8988T (cell line): ENCODE data around the gene SMAD6.
"Not testable (repeated sequence)": the region's sequence is repeated elsewhere in the genome, so short reads cannot be mapped to it uniquely, and the experiment has no call there.

ENCODE experiments used
- DNase-seq: peaks from one replicate; pipeline ENCODE4 v3.0.0; 2011

Gene SMAD6

DNA sequence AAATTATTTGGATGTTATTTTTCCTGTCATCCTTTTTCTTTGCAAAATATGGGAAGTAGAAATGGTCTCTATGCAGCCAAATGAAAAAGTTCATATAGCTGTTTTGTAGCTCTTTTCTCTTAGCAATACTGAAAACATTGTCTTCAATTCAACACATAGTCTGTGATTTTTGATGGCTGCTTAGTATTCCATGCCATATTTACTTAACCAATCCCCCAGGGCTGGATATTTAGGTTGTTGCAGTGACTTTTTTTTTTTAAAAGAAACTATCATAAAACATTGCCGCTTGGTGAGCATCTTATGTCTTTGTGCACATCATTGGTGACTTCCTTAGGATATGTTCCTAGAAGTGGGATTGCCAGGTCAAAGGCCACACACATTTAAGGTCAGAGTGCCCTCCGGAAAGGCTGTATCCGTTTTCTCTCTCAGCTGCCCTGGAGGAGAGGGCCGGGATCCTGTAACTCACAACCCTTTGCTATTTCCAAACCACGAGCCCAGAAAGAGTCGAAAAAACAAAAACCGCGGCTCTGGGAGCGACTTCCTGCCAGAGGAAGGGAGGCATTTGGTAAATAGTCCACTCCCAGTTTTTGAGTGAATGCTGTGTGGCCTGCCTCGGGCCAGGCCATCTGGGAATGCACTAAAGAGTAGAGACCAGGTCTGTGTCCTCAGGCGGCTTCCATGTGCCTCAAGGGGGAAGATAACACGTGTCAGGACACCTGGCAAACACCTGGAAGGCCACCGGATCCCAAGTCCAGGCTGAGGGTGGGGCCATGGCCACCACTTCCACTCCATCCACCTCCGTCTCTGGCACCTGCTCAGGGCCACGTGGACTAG, 41.9 kb downstream of the SMAD6 start:
- DNase-seq, result no peak

DNA sequence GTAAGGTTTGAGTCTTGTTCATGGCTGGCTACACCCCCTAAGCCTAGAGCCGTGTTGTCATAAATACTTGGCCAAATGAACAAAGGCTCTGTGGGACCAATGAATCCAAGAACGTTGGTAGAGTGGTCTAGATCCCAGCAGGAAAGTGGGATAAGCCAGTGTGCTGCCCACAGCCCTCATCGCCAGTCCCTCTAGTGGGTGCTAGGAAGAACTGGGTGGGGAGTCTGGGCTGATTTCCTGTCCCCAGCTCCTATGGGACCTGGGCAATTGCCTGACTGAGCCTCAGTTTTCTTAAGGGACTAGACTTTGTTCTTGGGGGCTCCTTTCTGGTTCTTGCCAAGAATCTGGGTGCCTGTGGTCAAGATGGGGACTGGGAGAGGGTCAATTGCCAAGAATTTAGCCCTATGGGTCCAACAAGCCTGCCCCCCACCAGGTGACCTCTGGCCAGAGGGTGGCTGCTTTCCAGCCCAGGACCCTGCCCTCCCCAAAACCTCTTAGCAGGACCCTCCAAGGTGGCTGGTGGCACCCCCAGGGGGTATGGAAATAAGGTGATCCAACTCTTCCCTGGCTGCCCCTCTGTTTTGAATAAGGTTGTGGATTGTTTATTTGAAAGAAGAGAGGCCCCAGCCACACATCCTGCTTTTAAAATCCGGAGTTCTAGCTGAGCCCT, 42.7 kb downstream of the SMAD6 start:
- no peak for DNase-seq

DNA sequence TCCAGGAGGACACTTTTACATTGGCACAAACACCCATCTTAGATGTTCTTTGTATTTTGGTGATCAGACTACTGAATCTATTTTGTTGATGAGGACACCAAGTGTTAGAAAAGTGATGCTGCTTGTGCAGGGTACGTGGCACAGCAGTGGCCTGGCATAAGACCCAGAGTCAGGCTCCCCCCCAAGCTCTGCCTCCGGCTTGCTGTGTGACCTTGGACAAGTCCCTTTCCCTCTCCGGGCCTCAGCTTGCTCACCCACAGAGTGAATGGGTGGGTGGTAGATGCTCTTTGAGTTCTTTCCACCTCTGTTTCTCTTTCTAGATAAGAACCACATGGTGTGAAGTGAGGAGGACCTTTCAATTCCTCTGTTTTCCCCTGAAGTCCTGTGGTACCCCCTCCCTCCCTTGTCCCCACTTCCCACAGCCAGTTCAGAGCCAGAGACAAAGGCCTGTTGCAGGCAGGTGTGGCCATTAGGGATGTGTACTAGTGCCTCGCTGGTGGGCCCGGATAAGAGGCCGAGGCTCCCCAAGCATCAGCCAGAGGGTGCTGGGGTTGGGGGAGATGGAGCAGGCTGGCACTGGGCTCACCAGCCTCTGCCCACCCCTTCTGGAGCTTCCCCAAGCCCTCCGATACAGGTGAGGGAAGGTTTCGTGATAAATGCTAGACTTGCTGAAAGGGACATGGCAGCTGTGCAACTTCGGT, 43.6 kb downstream of the SMAD6 start:
- DNase-seq, result no peak

DNA sequence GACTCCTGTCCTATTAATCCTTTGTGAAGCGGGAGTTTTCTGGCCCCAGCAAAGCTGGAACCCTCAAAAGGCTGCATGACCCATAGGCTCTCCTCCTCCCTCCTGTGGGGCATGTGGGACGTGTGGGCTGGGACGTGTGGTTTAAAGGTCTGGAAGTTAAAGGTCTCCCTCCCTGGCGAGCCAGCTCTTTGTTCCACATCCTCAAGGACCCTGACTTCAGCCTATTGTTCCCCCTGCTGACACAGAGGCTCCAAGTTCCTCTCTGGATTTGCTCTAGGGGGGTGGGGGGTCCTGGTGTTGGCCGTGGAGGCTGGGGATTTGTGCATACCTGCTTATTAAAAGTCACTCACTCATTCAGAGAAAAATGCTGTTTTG, 44.2 kb downstream of the SMAD6 start:
- no peak for DNase-seq

DNA sequence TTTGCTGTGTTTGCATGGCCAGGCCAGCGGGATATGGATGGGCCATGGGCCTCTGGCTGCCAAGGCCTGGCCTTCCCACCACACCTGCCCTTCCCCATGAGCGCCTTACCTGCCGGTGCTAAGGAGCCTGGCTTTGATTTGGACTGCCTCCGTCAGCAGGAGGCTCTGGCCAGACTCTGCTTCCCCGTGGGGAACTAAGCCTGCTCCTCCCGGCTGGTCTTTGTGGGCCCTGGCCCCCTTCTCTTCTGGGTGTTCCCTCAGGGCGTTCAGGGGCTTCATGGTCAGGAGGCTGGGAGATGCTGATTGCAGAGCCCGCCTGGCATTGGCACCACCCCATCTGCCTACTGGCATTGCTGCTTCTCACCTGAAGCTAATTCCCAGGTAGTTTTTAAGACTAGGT, 45.2 kb downstream of the SMAD6 start:
- no peak for DNase-seq

DNA sequence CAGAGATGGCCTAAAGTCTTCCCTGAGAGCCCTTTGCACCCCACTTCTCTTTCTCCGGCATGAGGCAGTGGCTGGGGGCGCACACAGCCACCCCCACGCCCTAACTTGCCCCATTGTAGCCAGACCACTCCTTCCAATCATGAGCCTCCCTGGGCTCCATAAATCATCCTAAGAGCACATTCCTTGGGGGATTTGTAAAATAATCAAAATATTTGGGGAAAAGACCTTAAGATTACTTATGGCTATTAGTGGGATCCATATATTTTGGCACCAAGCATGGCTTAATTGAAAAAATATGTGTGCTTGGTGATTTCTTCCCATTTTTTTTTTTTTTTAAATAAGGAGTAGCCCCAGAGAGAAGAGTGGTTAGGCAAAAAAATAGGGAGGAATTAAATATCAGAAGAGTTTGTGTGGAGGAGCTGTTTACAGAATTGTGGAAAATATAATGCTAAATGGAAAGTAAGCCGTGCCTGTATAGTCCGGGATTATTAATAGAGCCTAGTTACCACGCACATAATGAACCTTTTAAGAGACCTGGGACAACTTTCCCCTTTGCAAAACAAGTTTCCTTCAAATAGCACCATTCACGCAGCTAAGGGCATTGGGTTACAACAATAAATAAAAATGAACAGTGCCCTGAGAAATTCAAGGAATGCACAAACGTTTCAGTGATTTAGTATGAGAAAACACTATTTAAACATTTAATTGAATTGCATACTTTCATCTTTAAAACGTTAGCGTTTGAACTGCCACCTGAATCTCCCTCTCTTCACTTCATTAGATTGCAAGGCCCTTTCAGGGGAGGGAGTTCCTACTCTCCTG, 46.1 kb downstream of the SMAD6 start:
- DNase-seq, result no peak

DNA sequence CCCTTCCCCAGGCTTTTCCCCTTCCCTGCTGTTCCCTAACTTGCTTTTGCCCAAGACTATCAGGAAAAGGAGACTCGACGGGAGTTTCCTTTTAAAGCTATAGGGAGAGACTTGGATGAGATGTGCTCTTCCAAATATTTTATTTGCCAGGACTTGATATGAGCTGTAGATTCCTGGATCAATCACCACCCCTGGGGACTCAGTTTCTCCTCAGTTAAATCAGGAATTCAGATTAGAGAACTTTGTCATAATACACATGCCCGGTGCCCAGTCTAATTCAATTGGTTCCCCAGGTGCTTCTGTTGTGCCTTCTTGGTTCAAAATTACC, 46.6 kb downstream of the SMAD6 start:
- no peak for DNase-seq

DNA sequence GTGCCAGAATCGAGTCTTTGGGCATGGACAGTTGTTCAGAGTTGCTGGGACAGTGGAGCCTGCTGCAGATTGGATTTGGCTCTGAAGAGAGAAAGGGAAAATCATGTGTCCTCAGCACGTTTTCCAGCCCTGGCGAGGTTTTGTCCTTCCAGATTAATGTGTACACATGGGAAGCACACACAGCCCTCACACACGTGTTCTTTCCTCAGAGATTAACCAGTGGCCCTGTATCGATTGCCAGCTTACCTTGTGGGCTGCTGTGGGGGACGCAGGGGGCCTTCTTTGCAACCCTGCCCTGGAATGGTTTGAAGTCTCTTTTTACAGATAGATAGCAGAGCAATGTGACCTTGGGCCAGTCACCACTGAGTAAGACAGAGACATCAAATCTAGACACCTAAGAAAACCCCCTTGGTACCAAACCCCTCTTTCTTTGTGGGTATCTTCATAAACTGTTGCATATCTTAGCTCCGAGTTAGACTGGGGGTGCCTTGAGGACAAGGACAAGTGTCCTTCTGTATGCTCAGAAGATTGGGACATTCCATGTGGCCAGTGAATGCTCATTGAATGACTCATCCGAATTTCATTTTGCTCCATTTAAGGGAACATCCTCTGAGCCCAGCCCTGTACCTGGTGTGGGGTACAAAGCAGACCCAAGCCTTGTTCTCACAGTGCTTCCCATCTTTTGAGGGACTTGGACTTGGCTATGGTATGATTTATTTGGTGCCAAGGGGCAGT, 48.0 kb downstream of the SMAD6 start:
- DNase-seq, result no peak

DNA sequence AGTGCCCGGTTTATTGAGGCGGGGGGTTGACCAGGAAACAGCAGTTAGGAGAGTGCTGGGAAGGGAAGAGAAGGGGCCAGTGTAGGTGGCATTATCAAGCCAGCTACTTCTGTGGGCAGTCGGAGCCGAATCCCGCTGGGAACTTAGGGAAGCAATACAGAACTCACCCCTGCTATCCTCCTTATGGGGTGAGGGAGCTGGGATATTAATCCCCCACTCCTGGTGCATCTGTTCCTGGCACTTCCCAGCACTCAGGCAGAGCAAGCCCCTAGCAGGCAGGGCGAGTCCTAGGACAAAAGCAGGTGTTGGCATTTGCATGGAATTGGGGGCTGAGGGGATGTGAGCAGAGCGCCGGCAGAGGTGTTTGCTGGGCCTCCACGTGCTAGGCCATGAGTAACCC, 48.6 kb downstream of the SMAD6 start:
- no peak for DNase-seq

DNA sequence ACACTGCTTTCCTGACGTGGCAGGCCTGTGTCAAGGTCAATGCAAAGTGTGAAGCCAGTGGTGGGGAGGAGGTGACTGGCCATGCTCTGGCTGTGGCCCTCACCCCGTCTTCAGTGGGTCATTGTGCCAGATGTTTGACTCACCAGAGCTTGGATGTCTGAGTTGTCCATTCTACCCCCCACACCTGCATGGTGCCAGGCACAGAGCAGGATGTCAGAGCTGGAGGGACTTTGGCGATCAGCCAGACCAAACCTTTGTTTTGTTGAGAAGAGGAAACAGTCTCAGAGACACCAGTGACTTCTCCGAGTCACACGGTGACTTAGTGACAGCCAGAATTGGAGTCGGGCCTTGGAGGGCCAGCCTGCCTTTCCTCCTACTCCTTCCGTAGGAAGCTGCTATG, 49.5 kb downstream of the SMAD6 start:
- DNase-seq, result no peak

DNA sequence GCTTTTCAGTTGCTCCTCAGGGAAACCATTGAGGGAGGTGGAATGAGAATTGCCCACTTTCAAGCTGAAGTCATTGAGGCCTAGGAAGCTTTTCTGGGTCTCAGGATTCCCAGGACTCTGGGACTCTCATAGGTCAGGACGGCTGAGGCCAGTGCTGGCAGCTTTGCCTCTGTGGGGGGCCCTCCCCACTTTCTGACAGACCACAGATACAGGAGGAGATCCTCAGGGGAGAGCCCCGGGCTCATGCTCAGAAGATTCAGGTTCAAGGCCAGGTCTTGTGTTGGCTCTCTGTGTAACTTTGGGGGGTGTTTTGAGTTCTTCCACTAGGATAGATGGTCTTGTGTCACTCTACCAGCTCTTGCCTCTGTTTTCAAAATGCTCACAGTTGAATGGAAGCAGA, 50.0 kb downstream of the SMAD6 start:
- DNase-seq, result no peak

DNA sequence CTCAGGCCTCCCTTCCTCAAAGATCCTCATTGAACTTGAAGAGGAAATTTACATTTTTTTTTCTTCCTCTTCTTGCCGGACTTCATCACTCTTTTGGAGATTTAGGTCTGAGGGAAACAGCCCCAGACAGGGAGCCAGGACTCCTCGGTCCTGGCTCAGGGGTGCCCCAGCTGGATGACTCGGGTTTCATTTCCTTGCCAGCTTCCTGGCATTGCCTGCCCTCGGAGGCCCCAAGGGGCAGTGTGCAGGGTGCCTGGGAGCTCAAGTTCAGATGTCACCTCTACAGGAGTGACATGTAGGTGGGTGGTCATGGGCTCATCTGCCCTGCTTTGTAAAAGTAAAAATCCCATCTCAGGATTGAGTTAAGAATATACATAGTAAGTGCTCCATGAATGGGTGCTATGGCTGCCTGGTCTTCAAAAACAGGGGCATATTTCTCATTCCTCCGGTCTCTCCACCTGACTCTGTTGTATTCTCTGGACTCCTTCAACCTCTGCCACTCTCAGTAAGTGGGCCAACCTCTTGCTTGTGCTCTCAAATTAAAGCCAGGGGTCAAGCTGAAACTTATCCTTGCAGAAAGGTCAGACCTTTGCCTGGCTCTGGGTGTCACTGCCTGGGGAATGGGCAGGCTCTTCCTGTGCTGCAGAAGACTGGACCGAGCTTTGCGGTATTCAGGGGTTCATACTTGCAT, 51.8 kb downstream of the SMAD6 start:
- DNase-seq, result no peak

DNA sequence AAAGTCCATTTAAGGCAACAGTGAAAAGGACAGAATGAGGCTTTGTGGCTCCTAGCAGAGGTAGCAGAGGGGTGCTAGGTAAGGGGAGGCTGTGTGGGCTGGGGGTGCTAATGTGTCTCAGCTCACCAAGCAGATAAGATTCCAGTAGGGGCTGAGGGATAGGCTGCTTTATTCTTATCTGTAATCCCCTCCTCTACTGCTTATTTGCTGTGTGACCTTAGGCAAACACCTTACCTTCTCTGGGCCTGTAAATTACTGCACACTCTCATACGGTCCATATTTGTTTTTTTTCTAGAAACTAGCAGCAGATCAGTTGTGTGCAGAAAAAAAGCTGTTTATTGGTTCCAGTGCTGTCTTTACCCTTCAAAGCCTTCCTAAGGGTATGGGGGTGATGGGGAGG, 52.8 kb downstream of the SMAD6 start:
- no peak for DNase-seq

DNA sequence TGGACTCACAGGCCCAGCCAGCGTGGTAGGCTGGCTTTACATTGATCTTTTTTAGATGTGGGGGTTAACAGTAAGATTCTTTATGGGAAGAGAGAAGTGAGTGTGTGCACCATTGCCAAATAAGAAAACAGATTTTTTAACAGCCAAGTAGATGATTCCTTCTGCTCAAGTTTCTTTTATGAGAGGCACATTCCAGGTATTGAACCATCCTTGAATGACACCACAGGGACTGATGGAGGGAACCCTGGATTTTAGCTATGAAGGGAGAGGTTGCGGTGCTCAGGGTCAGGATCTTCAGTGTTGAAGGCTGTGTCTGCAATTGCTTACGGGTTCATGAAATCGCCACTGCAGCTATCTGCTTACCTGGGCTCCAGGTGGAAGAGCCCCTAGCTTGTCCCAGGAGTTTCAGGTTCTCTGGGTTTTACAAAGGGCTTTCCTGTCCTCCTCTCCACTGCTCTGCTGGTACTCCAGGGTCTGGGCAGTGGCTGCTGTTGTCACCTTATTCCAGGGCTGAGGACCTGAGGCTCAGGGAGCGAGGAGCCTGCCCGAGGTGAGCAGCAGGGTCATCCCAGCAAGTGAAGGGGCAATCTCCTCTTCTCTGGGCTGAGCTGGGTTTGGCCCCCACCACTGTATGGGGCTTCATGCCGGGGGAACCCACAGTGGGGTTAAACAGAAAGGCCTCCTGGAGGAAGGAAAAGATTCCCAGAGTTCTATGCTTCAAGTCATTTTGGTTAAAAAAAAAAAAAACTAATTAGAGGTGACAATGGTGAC, 53.4 kb downstream of the SMAD6 start:
- no peak for DNase-seq

DNA sequence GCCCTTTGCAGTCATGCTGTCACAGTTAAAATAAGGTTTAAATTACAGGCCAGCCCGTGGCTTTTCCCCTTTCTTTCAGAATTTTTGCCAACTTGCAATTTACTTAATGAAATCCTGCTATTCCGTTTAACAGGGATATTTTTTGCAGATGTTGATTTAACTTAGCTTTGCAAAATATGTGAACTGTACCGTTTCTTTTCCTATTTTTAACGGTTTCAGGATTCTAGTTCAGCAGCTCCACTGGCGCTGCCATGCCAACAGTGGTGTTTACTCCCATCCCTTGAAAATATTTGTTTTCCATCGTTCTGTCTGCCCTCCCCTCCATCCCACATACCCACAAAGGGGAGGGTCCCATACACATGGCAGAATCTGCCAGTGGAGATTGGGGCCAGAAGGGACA, 54.3 kb downstream of the SMAD6 start:
- DNase-seq, result no peak

DNA sequence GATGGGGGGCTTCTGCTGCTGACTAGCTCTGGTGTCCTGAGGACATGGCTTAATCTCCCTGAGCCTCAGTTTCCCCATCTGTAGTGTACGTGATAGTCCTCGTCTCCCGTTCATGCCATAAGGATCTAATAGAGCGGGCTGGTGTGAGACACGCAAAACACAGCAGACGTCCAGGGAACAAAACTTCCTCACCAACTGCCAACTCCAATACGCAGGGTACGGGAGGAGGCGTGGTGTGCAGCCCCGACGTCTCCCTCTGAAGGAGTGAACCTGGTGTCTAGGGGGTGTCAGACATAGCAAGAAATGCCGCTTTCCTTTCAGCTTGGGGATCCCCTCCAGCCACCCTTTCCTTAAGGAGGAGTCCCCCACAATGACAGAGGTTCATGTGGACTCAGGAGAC, 55.0 kb downstream of the SMAD6 start:
- DNase-seq, result no peak

DNA sequence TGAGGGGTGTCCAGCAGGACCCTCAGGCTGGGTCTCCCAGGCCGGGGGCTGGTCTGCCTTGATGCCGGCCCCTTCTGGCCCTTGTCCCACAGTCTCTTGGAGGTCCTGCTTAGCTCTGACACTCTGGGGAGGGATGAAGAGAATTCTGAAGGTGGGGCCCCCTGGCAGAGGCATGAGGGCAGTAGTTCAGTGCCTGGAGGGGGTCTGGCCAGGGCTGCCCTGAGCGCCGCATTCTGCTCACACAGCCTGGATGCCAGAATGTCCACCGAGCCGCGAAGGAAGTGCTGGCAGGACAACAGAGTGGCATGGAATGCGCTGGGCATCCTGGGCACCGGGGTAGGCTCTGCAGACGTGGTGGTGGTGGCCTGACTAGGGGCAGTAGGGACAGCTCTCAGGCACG, 55.5 kb downstream of the SMAD6 start:
- DNase-seq, result no peak

DNA sequence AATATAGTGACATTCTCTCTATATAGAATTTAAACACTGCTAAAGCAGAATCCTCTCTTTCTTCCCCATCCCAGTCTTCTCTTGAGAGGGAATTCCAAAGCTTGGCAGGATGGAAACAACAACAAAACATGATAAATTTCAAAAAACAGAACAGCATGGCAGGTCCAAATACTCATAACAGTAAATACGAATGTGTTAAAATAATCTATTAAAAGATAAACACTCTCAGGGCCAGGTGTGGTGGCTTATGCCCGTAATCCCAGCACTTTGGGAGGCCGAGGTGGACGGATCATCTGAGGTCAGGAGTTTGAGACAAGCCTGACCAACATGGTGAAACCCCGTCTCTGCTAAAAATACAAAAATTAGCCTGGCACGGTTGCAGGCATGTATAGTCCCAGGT, 56.2 kb downstream of the SMAD6 start:
- not testable (repeated sequence) for DNase-seq

DNA sequence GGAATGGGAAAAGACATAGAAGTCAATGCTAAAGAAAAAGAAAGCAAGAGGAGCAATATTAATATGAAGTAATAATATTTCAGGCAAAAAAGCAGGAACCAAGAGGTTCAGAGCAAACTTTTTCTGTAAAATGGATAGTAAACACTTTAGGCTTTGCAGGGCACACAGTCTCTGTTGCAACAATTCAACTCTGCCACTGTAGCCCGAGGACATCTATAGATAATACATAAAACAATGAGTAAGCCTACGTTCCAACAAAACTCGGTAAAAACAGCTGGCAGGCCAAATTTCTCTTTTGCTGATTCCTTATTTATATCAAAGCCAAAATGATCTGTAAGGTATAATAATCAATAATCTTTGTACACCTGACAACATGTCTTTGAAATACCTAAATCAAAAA, 56.8 kb downstream of the SMAD6 start:
- no peak for DNase-seq

DNA sequence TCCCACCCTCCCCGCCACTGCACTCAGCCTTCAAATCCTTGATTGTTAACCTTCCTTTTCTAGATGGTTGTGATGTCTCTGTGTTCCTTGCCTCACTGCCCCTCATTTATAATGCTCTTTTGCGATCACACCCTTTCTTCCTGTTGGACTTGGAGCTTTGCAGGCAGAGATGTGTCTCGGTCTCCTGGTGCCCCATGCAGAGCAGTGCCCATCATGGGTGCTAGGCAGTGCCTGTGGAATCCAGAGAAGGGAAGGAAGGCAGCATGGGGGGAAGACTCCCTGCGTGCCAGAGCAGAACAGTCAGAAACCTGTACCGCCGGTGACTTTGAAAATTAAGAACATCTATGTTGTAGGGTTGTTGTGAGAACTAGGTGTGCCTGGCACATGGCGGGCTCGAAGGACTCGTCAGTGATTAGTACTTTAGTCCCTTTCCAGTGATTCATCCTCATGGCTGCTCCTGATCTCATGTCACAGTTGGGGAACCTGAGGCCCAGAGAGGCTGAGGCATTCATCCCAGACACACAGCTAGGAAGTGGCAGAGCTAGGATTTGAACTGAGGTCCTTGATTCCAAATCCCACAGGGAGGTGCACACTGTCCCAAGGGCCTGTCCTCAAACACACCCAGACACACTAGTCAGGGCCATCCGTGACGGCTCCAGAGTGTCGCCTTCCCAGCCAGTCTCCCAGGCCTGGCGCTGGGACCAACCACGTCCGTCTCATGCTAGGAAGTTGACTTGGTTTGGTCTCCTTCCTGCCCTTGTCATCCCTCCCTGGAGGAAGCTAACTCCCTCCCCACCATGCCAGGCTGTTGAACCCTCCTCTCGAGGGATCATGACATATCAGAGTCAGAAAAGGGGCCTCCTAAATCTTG, 58.3 kb downstream of the SMAD6 start:
- no peak for DNase-seq
